Stimulated activated CD4-positive, alpha-beta T cell treated with anti-CD3 and anti-CD28 coated beads, Interleukin-2, amount 100 ng/mL, for 48 hours (primary cell): ENCODE results near the gene KCNH5.

Source experiments
- DNase-seq, 2 donors: peaks; one replicate each; pipeline ENCODE4 v3.0.0-alpha.2; 2020

The KCNH5 gene

GRCh38 chr14:62734831-62735230 is 310.4 kb downstream of the KCNH5 start:
- no peak for DNase-seq

- no peak for DNase-seq
These were observed 322.9 kb downstream of the KCNH5 start for GRCh38 chr14:62722406-62722805.

- no peak for DNase-seq
These were observed 326.6 kb downstream of the KCNH5 start for GRCh38 chr14:62718629-62719028.

- no peak for DNase-seq
These were observed 333.8 kb downstream of the KCNH5 start for GRCh38 chr14:62711351-62712023.

GRCh38 chr14:62710811-62711210 is 334.4 kb downstream of the KCNH5 start:
- DNase-seq = no peak

- DNase-seq = no peak
These were observed 335.5 kb downstream of the KCNH5 start for GRCh38 chr14:62709773-62710172.

GRCh38 chr14:62706217-62706616 is 339.0 kb downstream of the KCNH5 start:
- DNase-seq = no peak

- no peak for DNase-seq
These were observed 347.8 kb downstream of the KCNH5 start for GRCh38 chr14:62697461-62697860.

- no peak for DNase-seq
These were observed 348.3 kb downstream of the KCNH5 start for GRCh38 chr14:62696929-62697328.

GRCh38 chr14:62696331-62696924 is 348.8 kb downstream of the KCNH5 start:
- no peak for DNase-seq

- DNase-seq = no peak
These were observed 351.2 kb downstream of the KCNH5 start for GRCh38 chr14:62694075-62694474.

GRCh38 chr14:62692490-62693106 is 352.7 kb downstream of the KCNH5 start:
- no peak for DNase-seq

- DNase-seq = no peak
These were observed 353.4 kb downstream of the KCNH5 start for GRCh38 chr14:62691647-62692489.

GRCh38 chr14:62689733-62690132 is 355.5 kb downstream of the KCNH5 start:
- DNase-seq = no peak

GRCh38 chr14:62687818-62688217 is 357.4 kb downstream of the KCNH5 start:
- no peak for DNase-seq

GRCh38 chr14:62684376-62684775 is 360.9 kb downstream of the KCNH5 start:
- no peak for DNase-seq

- no peak for DNase-seq
These were observed 363.1 kb downstream of the KCNH5 start for GRCh38 chr14:62682208-62682607.

GRCh38 chr14:62674563-62675237 is 370.6 kb downstream of the KCNH5 start:
- DNase-seq = no peak

GRCh38 chr14:62673014-62673755 is 372.1 kb downstream of the KCNH5 start:
- no peak for DNase-seq

- DNase-seq = no peak
These were observed 374.7 kb downstream of the KCNH5 start for GRCh38 chr14:62670526-62670925.

GRCh38 chr14:62667421-62667914 is 377.8 kb downstream of the KCNH5 start:
- no peak for DNase-seq

GRCh38 chr14:62665286-62665685 is 380.0 kb downstream of the KCNH5 start:
- no peak for DNase-seq
